Measurements from ENCODE around the gene ALG12.

GRCh38 chr22:49937758-49938564, 19.7 kb upstream of the ALG12 start:
- TF ChIP-seq CTCF (IDR thresholded peaks at IDR 0.05; ENCODE audit: poor library complexity, severe bottlenecking) (no peak), EZH2 (IDR thresholded peaks at IDR 0.05; ENCODE audit: borderline replicate concordance, insufficient read depth, low read length, poor library complexity, severe bottlenecking) (no peak), POLR2AphosphoS5 (IDR thresholded peaks at IDR 0.05) (no peak), REST (IDR thresholded peaks at IDR 0.05; ENCODE audit: borderline replicate concordance) (no peak), TAF1 (IDR thresholded peaks at IDR 0.05; ENCODE audit: low read depth) (no peak), SMC3 (conservative IDR thresholded peaks at IDR 0.05; ENCODE audit: poor library complexity) (no peak)

Data from neural cell (in vitro differentiated cells).